Mononuclear cell (primary cell): Measurements from ENCODE around the gene SEMA4D. TPM values are rescaled to one million over a fixed set of nuclear protein-coding genes. Genes with fewer than 3 reads are reported as not detected.
A peak's percentile ranks its signal among the peaks of the same experiment; 100 is the strongest.

ENCODE experiments used
- H3K27me3 ChIP-seq: 2 replicates; pipeline ENCODE4 v1.6.0; 2011; ENCODE audit warnings: low read length, control low read depth; ENCODE audit not compliant: insufficient read depth
- H3K4me1 ChIP-seq: 2 replicates; pipeline ENCODE4 v1.5.1; 2011; ENCODE audit warnings: mild to moderate bottlenecking, low read length, control low read depth; ENCODE audit not compliant: insufficient read depth
- H3K4me3 ChIP-seq: 2 replicates; pipeline ENCODE4 v1.5.1; 2011; ENCODE audit warnings: mild to moderate bottlenecking, low read length, moderate library complexity
- H3K9me3 ChIP-seq: 2 replicates; pipeline ENCODE4 v1.5.1; 2011; ENCODE audit warnings: low read depth, mild to moderate bottlenecking, control low read depth, low read length
- total RNA-seq: library from RNA; depleted of rRNA; stranded (reverse); fragments of >200 nt; gene quantifications from one replicate; pipeline ENCODE4 v1.2.3, GENCODE V29; 2012

Gene SEMA4D
- total RNA-seq, 1 donor = 126 TPM

GRCh38 chr9:89500008-89500407 is 2.1 kb upstream of the SEMA4D start:
- Histone ChIP-seq H3K9me3 (no peaks in the 10 kb centered on the region), H3K4me1 (peaks cover 75% of the 10 kb centered on the region), H3K27me3 (no peaks in the 10 kb centered on the region), H3K4me3 (no peak overlapping the region)

- H3K27me3 ChIP-seq = no peaks in the 10 kb centered on the region
- H3K4me1 ChIP-seq = peaks cover 86% of the 10 kb centered on the region
- H3K9me3 ChIP-seq = no peaks in the 10 kb centered on the region
- no peak overlapping the region for H3K4me3 ChIP-seq
Measured at GRCh38 chr9:89498852-89499480, 1.1 kb upstream of the SEMA4D start.

GRCh38 chr9:89497257-89497963 is 503 bp downstream of the SEMA4D start:
- H3K27me3 ChIP-seq = no peaks in the 10 kb centered on the region
- H3K4me1 ChIP-seq = peaks cover 89% of the 10 kb centered on the region
- peak overlapping the region; percentile 71 for H3K4me3 ChIP-seq
- H3K9me3 ChIP-seq = no peaks in the 10 kb centered on the region

GRCh38 chr9:89496645-89497256 is 1.2 kb downstream of the SEMA4D start:
- Histone ChIP-seq H3K27me3 (no peaks in the 10 kb centered on the region), H3K4me3 (peak overlapping the region; percentile 71), H3K4me1 (peaks cover 89% of the 10 kb centered on the region), H3K9me3 (no peaks in the 10 kb centered on the region)

- peak overlapping the region; percentile 71 for H3K4me3 ChIP-seq
Measured at GRCh38 chr9:89495824-89496560, 1.9 kb downstream of the SEMA4D start.

GRCh38 chr9:89494199-89494598 is 3.7 kb downstream of the SEMA4D start:
- Histone ChIP-seq H3K4me1 (peaks cover 88% of the 10 kb centered on the region), H3K4me3 (no peak overlapping the region), H3K27me3 (no peaks in the 10 kb centered on the region), H3K9me3 (no peaks in the 10 kb centered on the region)

More at GRCh38 chr9:89495824-89496560, 1.9 kb downstream of the SEMA4D start:
- Histone ChIP-seq H3K4me1 (peaks cover 89% of the 10 kb centered on the region), H3K9me3 (no peaks in the 10 kb centered on the region), H3K27me3 (no peaks in the 10 kb centered on the region)

DNA sequence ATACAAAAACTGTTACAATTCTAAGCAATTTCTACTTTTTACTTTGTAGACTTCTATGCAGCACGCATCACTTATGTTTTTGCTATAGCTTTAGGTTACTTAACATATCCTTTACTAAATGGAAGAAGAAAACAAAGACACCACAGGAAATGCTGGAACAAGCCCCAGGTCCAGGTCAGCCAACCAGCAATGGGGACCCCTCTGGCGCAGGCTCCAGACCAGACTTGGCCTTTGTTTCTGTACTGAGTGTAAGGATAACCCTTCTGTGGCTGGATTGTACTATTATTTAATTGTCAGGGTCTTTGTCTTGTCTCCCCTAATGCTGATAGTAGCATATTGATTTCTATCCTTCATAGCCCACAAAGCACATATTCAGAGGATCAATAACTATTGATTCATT is 4.2 kb downstream of the SEMA4D start:
- H3K27me3 ChIP-seq = no peaks in the 10 kb centered on the region
- H3K9me3 ChIP-seq = no peaks in the 10 kb centered on the region
- peaks cover 84% of the 10 kb centered on the region for H3K4me1 ChIP-seq
- H3K4me3 ChIP-seq = no peak overlapping the region

DNA sequence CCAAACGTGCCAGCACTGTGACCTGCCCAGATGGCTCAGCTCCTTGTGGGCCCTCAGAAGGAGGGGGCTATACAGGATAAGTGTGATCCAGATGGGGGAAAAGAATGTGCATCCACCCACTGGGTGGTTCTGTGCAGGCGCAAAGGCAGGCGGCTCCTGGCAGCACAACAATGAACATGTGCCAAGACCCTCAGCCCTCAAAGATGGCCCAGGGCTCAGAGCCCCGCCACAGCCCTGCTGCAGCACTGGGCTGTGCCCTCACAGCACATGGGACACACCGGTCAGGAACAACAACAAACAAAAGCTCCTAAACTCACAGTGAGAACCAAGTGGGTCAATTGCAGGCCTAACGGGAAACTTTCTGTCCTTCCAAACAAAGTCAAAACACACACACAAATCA is 4.7 kb downstream of the SEMA4D start:
- peaks cover 79% of the 10 kb centered on the region for H3K4me1 ChIP-seq
- H3K9me3 ChIP-seq = no peaks in the 10 kb centered on the region
- H3K4me3 ChIP-seq = no peak overlapping the region
- no peaks in the 10 kb centered on the region for H3K27me3 ChIP-seq

DNA sequence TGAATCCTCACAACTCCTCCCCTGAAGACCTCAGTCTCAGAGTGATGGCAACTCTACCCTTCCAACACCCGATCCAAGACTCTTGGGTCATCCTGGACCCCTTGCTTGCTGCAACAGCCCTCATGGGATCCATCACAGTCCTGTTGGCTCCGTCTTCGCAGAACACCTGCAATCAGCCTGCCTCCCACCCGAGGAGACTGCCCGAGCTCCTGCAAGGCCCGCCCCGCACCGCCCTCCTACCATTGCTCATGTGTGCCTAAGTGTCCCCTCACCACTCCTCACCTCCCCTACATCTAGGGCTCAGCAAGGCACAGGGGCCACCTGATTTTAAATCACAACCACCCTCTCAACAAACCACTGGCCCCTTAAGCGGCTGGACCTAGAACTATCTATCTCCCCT is 5.3 kb downstream of the SEMA4D start:
- Histone ChIP-seq H3K4me3 (no peak overlapping the region), H3K4me1 (peaks cover 77% of the 10 kb centered on the region), H3K9me3 (no peaks in the 10 kb centered on the region), H3K27me3 (no peaks in the 10 kb centered on the region)

DNA sequence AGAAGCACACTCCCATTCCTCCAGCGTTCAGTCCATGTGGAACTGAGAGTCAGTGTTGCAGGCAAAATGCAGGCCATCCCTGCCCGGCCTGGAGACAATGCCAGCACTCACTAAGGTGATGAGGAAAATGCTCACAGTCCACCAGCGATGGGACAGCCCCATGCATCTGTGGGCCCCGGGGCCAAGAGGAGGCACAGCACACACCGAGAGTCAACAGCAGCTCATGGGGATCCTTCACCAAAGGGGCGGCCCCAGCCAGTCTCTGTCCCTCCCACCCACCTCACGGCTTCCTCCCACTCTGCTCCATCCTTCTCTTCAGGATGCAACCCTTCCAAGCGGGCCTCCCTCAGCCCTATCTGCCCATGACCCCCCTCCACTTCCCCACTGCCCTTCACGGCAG is 6.2 kb downstream of the SEMA4D start:
- Histone ChIP-seq H3K4me3 (no peak overlapping the region), H3K27me3 (no peaks in the 10 kb centered on the region), H3K9me3 (no peaks in the 10 kb centered on the region), H3K4me1 (peaks cover 75% of the 10 kb centered on the region)

- Histone ChIP-seq H3K27me3 (no peaks in the 10 kb centered on the region), H3K4me1 (peaks cover 70% of the 10 kb centered on the region), H3K4me3 (no peak overlapping the region), H3K9me3 (no peaks in the 10 kb centered on the region)
Measured at GRCh38 chr9:89489548-89490530, 8.1 kb downstream of the SEMA4D start.

- no peaks in the 10 kb centered on the region for H3K27me3 ChIP-seq
- H3K4me1 ChIP-seq = peaks cover 70% of the 10 kb centered on the region
- H3K9me3 ChIP-seq = no peaks in the 10 kb centered on the region
- H3K4me3 ChIP-seq = no peak overlapping the region
Measured at GRCh38 chr9:89488936-89489335, 9.0 kb downstream of the SEMA4D start.

DNA sequence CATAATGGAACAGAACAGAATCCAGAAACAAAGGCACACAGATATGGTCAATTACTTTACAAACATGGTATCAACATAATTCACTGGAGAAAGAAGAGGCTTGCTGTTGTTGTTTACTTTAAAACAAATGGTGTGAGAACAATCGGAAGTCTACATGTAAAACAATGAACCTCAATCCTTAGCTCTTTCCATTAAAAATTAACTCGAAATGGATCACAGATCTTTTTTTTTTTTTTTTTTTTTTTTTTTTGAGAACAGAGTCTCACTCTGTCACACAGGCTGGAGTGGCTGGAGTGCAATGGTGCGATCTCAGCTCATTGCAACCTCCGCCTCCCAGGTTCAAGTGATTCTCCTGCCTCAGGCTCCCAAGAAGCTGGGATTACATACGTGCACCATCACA is 9.8 kb downstream of the SEMA4D start:
- peaks cover 70% of the 10 kb centered on the region for H3K4me1 ChIP-seq
- H3K27me3 ChIP-seq = no peaks in the 10 kb centered on the region
- no peak overlapping the region for H3K4me3 ChIP-seq
- H3K9me3 ChIP-seq = no peaks in the 10 kb centered on the region

DNA sequence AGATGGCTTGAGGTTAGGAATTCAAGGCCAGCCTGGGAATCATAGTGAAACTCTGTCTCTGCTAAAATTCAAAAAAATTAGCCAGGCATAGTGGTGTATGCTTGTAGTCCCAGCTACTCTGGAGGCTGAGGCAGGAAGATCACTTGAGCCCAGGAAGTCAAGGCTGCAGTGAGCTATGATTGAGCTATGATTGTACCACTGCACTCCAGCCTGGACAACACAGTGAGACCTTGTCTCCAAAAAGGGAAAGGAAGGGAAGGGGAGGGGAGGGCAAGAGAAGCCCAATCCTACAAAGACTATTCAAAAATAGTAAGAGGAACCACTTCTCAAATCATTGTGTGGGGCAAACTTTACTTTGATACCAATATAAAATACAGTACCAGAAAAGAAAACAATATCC is 11.2 kb downstream of the SEMA4D start:
- Histone ChIP-seq H3K27me3 (no peaks in the 10 kb centered on the region), H3K4me3 (no peak overlapping the region), H3K4me1 (peaks cover 70% of the 10 kb centered on the region), H3K9me3 (no peaks in the 10 kb centered on the region)
